VCaP (cell line): ENCODE results near the gene CYFIP2.

Experiments used
- H3K27ac ChIP-seq: fragments of 450-650 bp; 2 replicates; pipeline ENCODE4 v1.5.1; 2017
- TF ChIP-seq, protein P1 (sequence below): fragments of 450-650 bp; conservative IDR thresholded peaks from 2 replicates; pipeline ENCODE4 v1.5.1; 2017; ENCODE audit warnings: mild to moderate bottlenecking, moderate library complexity

CYFIP2 gene

DNA sequence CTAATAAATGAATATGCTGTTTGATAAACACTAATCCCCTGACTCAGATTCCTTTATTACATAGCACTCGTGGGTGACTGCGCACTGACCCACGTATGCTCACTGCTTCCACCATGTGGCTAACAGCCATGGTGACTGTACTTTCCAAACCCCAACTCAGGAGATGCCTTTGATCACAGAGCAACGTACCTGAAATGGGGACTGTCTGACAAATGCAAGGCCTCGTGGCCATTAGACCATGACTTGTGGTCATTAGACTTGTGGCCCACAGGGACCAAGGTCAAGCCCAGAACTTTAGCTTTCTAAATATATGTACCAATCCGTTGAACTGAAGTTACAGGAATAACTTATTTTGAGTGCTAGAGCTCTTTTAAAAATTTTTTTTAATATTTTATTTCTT lies 46.6 kb downstream of the CYFIP2 start:
- H3K27ac ChIP-seq = no peak overlapping the region
- TF ChIP-seq, protein P1, sequence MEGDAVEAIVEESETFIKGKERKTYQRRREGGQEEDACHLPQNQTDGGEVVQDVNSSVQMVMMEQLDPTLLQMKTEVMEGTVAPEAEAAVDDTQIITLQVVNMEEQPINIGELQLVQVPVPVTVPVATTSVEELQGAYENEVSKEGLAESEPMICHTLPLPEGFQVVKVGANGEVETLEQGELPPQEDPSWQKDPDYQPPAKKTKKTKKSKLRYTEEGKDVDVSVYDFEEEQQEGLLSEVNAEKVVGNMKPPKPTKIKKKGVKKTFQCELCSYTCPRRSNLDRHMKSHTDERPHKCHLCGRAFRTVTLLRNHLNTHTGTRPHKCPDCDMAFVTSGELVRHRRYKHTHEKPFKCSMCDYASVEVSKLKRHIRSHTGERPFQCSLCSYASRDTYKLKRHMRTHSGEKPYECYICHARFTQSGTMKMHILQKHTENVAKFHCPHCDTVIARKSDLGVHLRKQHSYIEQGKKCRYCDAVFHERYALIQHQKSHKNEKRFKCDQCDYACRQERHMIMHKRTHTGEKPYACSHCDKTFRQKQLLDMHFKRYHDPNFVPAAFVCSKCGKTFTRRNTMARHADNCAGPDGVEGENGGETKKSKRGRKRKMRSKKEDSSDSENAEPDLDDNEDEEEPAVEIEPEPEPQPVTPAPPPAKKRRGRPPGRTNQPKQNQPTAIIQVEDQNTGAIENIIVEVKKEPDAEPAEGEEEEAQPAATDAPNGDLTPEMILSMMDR = peak; percentile 89

DNA sequence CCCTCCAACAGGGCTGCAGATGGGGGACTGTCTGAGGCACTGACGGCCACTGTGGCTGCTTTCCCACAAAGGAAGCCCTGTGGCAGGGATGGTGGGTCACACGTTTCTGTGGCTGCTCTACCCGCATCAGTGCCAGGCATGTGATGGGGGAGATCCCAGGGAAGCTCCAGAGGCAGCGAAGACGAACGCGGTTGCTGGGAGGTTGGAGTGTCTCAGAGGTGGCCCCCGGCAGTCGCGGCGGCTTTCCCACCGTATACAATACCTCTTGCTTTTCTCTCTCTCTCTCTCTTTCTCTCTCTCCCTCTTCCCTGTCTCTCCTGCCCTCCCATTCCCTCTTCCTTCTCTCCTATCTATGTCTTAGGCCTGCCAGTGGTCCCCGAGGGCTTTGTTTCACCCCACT lies 56.7 kb downstream of the CYFIP2 start:
- TF ChIP-seq, protein P1 = no peak

GRCh38 chr5:157323107-157323706 lies 57.3 kb downstream of the CYFIP2 start:
- no peak overlapping the region for H3K27ac ChIP-seq
- TF ChIP-seq, protein P1 = no peak

More for the DNA sequence above, 56.7 kb downstream of the CYFIP2 start:
- H3K27ac ChIP-seq = no peak overlapping the region

GRCh38 chr5:157324237-157324636 lies 58.3 kb downstream of the CYFIP2 start:
- TF ChIP-seq, protein P1 = peak; percentile 46
- H3K27ac ChIP-seq = no peak overlapping the region

GRCh38 chr5:157326440-157327005 lies 60.6 kb downstream of the CYFIP2 start:
- peak overlapping the region; percentile 66; the same call in 1 of the 2 replicates for H3K27ac ChIP-seq
- TF ChIP-seq, protein P1 = no peak

- TF ChIP-seq, protein P1 = no peak
- peak overlapping the region; percentile 66 for H3K27ac ChIP-seq
These were observed 61.8 kb downstream of the CYFIP2 start for GRCh38 chr5:157327771-157328170.

DNA sequence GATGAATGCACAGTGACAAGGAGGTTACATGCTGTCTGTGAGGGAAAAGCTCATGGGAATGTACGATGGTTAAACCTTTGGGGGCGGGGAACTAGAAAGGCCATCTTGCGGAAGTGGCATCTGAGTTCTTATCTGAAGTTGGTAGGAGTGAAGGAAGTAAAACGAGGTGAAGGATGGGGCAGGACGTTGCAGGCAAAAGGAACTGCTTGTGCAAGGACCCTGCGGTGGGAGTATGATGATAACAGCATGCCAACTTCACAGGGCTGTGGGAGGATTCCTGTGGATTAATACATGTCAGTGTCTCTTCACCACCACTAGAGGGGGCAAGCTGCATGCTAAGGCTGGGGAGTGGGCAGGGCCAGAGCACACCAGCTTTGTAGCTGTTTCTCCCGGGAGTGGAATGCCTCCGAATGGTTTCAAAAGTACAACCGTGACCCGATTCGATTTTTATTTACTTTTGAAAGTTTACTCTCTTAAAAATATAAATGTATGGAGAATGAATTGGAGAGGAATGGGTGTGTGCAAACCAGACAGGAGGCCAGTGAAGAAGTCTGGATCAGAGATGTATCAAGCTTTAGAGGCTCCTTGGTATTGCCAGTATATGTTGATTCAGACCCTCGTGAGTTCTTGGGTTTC lies 62.5 kb downstream of the CYFIP2 start:
- TF ChIP-seq, protein P1 = peak; percentile 95
- H3K27ac ChIP-seq = peak overlapping the region; percentile 66
